ENCODE measurements around the gene CCND3. TPM values are rescaled to one million over a fixed set of nuclear protein-coding genes. Genes with fewer than 3 reads are reported as not detected.
"Not testable (repeated sequence)": the region's sequence is repeated elsewhere in the genome, so short reads cannot be mapped to it uniquely, and the experiment has no call there.

The CCND3 gene
- total RNA-seq, 1 donor from 2014 or later, result 182 TPM

DNA sequence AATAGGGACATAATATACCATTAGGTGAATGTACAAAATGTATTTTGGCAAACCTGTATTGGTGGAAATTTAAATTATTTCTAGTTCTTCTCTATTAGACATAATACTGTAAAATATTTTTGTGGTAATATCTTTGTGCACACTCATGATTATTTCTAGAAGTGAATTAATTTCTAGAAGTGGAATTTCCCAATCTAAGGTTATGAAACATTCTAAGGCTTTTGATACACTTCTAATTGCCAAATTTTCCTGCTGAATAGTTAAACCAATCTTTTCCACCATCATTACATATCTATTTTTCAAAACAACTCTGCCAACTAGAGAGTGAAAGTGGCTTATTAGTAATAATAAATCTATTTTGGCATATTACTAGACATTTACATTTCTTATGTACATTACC is 1.8 kb upstream of the CCND3 start:
- no peak overlapping the region for H3K27ac ChIP-seq
- no peaks in the 10 kb centered on the region for H3K27me3 ChIP-seq (ENCODE audit: low read depth)
- TF ChIP-seq, protein P1, sequence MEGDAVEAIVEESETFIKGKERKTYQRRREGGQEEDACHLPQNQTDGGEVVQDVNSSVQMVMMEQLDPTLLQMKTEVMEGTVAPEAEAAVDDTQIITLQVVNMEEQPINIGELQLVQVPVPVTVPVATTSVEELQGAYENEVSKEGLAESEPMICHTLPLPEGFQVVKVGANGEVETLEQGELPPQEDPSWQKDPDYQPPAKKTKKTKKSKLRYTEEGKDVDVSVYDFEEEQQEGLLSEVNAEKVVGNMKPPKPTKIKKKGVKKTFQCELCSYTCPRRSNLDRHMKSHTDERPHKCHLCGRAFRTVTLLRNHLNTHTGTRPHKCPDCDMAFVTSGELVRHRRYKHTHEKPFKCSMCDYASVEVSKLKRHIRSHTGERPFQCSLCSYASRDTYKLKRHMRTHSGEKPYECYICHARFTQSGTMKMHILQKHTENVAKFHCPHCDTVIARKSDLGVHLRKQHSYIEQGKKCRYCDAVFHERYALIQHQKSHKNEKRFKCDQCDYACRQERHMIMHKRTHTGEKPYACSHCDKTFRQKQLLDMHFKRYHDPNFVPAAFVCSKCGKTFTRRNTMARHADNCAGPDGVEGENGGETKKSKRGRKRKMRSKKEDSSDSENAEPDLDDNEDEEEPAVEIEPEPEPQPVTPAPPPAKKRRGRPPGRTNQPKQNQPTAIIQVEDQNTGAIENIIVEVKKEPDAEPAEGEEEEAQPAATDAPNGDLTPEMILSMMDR (IDR thresholded peaks at IDR 0.05), result no peak
- no peak for DNase-seq
- intact Hi-C loops (cut with DNase I), result no loop called here
- peaks cover 43% of the 10 kb centered on the region for H3K4me1 ChIP-seq
- ATAC-seq, result no peak
- H3K36me3 ChIP-seq, result no peaks in the 10 kb centered on the region
- no peaks in the 10 kb centered on the region for H3K9me3 ChIP-seq
- H3K4me3 ChIP-seq, result no peak overlapping the region

DNA sequence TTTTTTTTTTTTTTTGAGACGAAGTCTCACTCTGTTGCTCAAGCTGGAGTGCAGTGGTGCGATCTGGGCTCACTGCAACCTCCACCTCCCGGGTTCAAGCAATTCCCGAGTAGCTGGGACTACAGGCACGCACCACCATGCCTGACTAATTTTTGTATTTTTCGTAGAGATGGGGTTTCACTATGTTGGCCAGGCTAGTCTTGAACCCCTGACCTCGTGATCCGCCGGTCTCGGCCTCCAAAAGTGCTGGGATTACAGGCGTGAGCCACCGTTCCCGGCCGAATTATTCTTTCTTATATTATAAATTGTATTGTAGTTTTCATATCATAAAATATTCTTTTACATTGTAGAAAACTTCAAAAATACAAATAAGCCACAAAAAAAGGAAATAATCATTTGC is 1.3 kb upstream of the CCND3 start:
- H3K27me3 ChIP-seq (ENCODE audit: low read depth); DNase-seq; H3K4me3 ChIP-seq; ATAC-seq; H3K27ac ChIP-seq; intact Hi-C loops (cut with DNase I); H3K9me3 ChIP-seq; H3K36me3 ChIP-seq: not testable (repeated sequence)
- peaks cover 45% of the 10 kb centered on the region for H3K4me1 ChIP-seq

DNA sequence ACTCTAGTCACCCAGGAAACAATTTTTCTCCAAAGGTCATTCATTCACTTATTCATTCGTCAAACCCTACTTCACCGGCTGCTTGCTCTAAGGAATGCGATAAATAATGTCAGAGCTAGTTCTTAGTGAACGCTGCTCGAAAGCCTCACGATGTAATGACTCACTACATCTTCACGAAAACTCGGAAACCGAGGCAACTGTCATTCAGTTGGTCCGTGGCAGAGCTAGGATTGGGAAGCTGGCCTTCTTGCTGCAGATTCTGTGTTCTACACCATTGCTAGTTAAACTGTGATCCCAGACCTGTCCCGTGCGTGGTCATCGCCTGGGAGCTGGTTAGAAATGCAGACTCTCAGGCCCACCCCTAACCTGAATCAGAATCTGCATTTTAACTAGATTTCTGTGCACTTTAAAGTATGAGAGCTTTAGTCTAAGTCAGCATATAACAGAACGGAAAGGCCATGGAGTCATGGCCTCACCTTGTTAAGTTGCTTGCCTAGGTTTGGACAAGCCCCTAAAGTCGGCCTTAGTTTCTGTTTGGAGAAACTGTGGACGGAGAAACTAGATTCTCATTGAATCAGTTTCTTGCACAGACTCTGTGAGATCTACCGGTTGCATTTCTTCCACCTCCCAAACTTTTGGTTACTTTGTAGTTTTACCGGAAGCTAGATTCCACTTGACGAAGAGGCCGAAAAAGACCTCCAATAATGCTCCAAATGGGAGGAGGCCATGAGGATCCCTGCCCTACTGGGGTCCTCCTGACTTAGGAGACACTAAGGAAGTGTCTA is 651 bp upstream of the CCND3 start:
- TF ChIP-seq, protein P1 (IDR thresholded peaks at IDR 0.05), result no peak
- intact Hi-C loops (cut with DNase I), result no loop called here
- peak overlapping the region; percentile 77 for H3K4me3 ChIP-seq
- H3K27me3 ChIP-seq (ENCODE audit: low read depth), result no peaks in the 10 kb centered on the region
- no peaks in the 10 kb centered on the region for H3K36me3 ChIP-seq
- H3K27ac ChIP-seq, result peak overlapping the region; percentile 84
- H3K9me3 ChIP-seq, result no peaks in the 10 kb centered on the region
- H3K4me1 ChIP-seq, result peaks cover 51% of the 10 kb centered on the region
- no peak for DNase-seq
- ATAC-seq, result peak; percentile 1 to 5

DNA sequence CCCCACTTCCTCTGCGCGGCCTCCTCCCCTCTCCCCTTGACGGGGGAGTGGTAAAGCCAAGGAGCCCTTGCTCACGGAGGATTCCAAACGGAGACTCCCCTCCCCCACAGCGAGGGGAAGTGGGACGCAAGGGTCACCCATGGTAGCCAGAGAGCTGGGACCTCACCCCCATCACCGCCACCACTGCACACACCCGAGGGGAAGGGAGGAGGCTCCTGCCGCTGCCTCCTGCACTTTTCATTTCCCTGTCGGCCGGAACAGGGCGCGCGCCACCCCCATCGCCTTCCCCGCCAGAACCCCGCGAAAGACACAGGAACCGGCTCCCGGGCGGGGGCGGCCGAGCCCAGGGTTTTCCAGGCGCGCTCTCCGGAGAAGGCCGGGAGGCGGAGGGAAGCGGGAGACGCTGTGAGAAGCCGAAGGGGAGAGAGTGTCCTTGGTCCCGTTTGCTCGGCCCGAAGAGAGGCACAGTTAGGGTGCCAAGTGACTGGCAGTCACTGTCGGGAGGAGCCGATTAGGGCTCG is 789 bp downstream of the CCND3 start:
- Histone ChIP-seq H3K27ac (peak overlapping the region; percentile 84), H3K4me3 (peak overlapping the region; percentile 77), H3K36me3 (peaks cover 12% of the 10 kb centered on the region), H3K4me1 (peaks cover 64% of the 10 kb centered on the region), H3K9me3 (no peaks in the 10 kb centered on the region), H3K27me3 (ENCODE audit: low read depth) (no peaks in the 10 kb centered on the region)
- TF ChIP-seq, protein P1 (IDR thresholded peaks at IDR 0.05), result no peak
- intact Hi-C loops (cut with DNase I), result no loop called here
- DNase-seq, result peak; percentile 70
- peak; percentile 23 to 42 for ATAC-seq

DNA sequence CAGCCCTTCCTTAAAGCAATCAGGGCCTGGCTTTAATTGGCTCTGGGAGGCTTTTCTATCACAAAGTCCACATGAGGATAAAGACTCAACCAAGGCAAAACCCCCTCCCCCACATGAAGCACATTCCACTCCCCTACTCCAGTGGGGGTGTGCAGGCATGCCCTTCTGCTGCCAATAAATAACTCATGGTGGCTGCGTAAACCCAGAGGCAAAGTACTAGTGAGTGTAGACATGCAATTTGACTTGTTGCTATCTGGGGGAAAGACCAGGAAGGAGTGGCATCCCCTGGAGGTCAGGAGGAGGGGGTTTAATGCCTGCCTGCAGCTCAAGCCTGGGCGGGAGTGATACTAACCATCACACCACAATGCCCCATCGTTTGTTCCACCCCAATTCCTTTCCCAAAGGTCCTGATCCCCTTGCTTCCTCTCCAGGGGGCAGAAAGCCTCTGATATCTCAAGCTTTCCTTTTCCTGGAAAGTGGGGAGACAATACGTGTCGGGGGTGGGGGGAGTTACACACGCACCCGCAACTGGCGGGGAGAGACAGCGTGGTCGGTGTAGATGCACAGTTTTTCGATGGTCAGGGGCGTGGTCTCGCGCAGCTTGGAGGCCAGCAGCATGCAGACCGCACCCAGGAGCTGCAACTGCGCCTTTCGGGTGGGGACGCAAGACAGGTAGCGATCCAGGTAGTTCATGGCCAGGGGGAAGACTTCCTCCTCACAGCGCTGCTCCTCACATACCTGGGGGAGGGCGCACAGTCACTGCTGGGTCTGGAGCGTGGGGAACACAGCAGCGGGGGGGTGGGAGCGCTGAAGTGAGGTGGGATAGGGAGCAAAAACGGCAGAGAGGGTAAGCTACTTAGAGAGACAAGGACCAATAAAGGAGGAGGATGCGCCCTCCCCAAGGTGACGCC is 1.5 kb downstream of the CCND3 start:
- H3K4me3 ChIP-seq, result peak overlapping the region; percentile 77
- H3K4me1 ChIP-seq, result peaks cover 71% of the 10 kb centered on the region
- no peaks in the 10 kb centered on the region for H3K27me3 ChIP-seq (ENCODE audit: low read depth)
- ATAC-seq (no peak), DNase-seq (peak; percentile 59)
- intact Hi-C loops (cut with DNase I), result loop anchor here (10.0 kb wide), 1 partner anchor 105 kb away; no protein-coding TSS in a partner anchor
- peaks cover 20% of the 10 kb centered on the region for H3K36me3 ChIP-seq
- TF ChIP-seq, protein P1 (IDR thresholded peaks at IDR 0.05), result no peak
- H3K27ac ChIP-seq, result peak overlapping the region; percentile 84
- no peaks in the 10 kb centered on the region for H3K9me3 ChIP-seq

All from lower lobe of right lung (tissue), 2 donors.